GM12801 (cell line): ENCODE measurements around the gene TRAPPC3.

ENCODE experiments used
- TF ChIP-seq, protein P1 (sequence below): IDR thresholded peaks from one replicate; pipeline ENCODE4 v1.5.1; 2011; ENCODE audit warnings: control low read depth; ENCODE audit not compliant: insufficient read length; ENCODE audit errors: extremely low read depth

TRAPPC3 gene

DNA sequence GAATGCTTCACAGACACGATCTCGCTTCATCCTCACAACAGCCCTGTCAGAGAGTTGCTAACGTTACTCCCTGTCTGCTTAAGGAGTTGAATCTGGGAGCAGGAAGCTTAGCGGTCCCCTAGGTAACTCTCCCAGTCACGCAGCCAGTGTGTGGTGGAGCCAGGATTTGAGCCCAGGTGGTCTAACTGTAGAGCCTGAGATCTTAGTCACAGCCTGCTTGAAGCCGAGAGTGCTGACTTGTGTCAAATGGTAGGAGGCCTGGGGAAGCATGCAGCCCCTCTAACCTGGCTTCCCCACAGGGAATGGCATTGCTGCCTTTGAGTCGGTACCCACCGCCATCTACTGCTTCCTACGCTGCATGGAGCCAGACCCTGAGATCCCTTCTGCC lies 56.5 kb downstream of the TRAPPC3 start:
- TF ChIP-seq, protein P1, sequence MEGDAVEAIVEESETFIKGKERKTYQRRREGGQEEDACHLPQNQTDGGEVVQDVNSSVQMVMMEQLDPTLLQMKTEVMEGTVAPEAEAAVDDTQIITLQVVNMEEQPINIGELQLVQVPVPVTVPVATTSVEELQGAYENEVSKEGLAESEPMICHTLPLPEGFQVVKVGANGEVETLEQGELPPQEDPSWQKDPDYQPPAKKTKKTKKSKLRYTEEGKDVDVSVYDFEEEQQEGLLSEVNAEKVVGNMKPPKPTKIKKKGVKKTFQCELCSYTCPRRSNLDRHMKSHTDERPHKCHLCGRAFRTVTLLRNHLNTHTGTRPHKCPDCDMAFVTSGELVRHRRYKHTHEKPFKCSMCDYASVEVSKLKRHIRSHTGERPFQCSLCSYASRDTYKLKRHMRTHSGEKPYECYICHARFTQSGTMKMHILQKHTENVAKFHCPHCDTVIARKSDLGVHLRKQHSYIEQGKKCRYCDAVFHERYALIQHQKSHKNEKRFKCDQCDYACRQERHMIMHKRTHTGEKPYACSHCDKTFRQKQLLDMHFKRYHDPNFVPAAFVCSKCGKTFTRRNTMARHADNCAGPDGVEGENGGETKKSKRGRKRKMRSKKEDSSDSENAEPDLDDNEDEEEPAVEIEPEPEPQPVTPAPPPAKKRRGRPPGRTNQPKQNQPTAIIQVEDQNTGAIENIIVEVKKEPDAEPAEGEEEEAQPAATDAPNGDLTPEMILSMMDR = no peak

DNA sequence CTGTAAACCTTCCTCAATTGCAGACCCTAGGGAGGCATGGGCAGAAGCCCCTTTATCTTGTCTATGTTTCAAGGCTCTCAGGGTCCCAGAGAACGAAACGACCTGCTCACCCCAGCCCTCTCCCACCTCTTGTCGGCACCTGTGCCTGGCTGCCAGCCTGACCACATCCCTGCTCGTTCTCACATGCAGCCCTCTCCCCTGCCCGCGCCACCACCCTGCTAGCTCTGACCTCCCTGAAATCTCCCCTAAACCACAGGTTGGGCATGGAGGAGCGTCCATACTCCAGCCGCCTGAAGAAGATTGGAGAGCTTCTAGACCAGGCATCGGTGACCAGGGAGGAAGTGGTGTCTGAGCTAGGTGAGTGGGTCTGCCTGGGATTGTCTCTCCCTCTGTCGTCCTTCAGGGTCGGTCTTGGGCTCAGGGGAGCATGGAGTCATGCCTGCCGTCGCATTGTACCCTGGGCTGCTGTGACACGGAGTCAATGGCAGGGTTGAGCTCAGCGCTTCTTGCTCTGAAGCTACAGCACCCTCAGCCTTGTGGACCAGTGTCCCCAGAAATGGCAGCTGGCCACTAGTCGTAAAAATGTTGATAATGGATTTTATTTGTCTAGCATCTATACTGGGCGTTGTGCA lies 57.0 kb downstream of the TRAPPC3 start:
- TF ChIP-seq, protein P1 = no peak

DNA sequence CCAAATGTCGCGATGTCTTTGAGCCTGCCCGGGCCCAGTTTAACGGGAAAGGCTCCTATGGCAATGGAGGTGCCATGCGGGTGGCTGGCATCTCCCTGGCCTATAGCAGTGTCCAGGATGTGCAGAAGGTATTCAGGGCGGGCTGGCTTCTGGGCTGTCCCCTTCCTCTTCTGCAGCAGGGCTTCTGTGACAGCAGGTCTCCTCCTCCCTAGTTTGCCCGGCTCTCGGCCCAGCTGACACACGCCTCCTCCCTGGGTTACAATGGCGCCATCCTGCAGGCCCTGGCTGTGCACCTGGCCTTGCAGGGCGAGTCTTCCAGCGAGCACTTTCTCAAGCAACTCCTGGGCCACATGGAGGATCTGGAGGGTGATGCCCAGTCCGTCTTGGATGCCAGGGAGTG lies 57.6 kb downstream of the TRAPPC3 start:
- TF ChIP-seq, protein P1 = no peak

DNA sequence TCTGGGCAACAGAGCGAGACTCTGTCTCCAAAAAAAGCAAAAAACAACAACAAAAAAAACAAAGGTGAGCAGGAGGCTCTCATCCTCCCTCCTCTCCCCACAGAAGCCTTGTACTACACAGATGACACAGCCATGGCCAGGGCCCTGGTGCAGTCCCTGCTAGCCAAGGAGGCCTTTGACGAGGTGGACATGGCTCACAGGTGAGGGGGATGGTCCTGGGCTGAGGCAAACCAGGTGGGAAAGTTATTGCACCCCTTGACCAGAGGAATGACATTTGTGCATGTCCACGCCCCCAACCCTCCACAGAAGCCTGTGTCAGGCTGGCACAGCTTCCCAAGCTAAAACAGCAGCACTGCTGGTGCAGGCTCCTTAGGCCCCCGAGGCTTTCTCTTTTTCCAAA lies 58.1 kb downstream of the TRAPPC3 start:
- TF ChIP-seq, protein P1 = no peak

DNA sequence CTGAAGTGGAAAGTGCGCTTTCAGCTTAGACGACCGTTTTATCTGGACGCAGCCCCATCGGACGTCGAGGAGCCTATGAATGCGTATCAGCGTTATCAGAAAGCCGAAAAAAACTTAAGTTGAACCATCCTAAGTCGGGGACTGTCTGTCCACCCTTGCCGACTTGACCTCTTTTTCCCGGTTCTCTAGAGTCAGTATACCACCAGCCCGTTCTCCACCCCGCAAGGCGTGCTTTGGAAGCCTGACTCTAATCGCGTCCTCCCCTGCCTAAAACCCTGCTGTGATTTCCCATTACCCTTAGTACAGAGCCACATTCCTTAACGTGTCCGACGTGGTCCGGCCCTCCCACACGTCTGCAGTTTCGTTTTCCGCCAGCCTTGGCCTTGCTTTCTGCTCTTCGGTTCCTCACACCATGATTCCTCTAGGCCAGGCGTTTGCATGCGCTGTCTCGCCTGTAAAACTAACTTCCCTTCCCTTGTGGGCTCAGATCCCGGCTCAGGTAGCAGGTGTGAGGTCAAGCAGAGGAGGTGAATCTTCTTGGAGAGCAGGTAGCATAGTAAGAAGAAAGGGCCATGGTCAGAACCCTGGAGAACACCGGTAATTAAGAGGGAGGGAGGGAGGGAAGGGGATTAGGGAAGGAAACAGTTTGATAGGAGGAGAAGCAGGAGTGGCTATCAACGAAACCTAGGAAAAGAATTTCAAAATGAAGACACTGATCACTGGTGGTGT lies 59.7 kb downstream of the TRAPPC3 start:
- TF ChIP-seq, protein P1 = no peak

DNA sequence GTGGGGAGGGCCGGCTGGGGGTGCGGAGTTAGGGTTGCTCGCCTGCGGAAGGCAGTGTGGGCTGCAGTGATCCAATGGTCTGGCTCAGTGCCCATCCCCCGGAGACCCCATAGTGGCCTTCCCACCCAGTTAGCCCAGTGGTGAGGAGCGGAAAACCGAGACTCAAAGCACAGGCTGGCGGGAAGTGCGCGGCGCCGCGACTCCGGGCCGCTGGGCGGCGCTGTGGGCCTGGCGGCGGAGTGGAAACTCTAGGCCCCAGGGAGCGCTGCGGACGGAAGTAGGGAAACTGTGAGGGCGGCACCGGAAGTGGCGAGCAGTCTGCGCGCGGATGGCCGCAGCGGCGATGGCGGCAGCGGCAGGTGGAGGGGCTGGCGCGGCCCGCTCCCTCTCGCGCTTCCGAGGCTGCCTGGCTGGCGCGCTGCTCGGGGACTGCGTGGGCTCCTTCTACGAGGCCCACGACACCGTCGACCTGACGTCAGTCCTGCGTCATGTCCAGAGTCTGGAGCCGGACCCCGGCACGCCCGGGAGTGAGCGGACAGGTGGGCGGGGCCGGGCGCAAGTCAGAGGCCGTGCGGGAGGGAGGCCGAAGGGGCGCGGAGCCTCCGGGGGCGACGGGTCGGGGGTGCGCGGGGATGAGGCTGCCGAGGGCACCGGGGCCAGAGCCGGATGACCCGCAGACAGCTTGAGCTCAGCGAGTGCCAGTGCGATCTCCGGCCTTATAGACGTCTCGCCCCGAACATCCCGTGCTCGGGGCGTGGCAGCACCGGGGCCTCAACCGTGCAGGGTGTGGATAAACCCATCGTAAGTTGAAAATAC lies 60.5 kb downstream of the TRAPPC3 start, which contains the start of gene ADPRS:
ADPRS (plus strand) TSS at position 316 of the 816 bp plus-strand sequence; CDS start at position 329, 13 bp downstream.
- TF ChIP-seq, protein P1 = no peak

DNA sequence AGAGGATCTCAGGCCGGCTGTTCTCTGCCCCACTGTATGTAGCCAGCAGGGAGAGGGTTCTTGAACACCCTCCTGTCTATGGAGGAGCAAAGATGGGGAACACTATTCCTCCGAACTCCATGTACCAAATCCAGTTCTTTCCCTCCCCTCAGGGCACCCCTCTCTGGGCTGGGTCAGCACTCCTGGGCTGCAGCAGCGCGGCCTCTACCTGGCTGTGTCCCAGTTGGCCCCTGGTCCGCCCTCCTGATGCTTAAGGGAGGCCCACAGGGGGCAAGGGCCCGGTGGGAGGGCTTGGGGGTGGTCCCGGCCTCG lies 61.1 kb downstream of the TRAPPC3 start:
- TF ChIP-seq, protein P1 = no peak
